Stimulated activated naive CD8-positive, alpha-beta T cell treated with anti-CD3 and anti-CD28 coated beads, Interleukin-15, Interleukin-2, amounts not matched to agents 100 U/mL and 50 U/mL, for 24 hours (primary cell): ENCODE data around the gene IFRD2.

Experiments used
- ATAC-seq: fragments of 150-1000 bp; cut with Tn5 transposase; one replicate; pipeline ENCODE4 v1.10.0; 2021
- DNase-seq: peaks from one replicate; pipeline ENCODE4 v3.0.0; 2021

Gene IFRD2, protein sequence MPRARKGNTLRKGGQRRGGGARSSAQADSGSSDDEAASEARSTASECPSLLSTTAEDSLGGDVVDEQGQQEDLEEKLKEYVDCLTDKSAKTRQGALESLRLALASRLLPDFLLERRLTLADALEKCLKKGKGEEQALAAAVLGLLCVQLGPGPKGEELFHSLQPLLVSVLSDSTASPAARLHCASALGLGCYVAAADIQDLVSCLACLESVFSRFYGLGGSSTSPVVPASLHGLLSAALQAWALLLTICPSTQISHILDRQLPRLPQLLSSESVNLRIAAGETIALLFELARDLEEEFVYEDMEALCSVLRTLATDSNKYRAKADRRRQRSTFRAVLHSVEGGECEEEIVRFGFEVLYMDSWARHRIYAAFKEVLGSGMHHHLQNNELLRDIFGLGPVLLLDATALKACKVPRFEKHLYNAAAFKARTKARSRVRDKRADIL

DNA sequence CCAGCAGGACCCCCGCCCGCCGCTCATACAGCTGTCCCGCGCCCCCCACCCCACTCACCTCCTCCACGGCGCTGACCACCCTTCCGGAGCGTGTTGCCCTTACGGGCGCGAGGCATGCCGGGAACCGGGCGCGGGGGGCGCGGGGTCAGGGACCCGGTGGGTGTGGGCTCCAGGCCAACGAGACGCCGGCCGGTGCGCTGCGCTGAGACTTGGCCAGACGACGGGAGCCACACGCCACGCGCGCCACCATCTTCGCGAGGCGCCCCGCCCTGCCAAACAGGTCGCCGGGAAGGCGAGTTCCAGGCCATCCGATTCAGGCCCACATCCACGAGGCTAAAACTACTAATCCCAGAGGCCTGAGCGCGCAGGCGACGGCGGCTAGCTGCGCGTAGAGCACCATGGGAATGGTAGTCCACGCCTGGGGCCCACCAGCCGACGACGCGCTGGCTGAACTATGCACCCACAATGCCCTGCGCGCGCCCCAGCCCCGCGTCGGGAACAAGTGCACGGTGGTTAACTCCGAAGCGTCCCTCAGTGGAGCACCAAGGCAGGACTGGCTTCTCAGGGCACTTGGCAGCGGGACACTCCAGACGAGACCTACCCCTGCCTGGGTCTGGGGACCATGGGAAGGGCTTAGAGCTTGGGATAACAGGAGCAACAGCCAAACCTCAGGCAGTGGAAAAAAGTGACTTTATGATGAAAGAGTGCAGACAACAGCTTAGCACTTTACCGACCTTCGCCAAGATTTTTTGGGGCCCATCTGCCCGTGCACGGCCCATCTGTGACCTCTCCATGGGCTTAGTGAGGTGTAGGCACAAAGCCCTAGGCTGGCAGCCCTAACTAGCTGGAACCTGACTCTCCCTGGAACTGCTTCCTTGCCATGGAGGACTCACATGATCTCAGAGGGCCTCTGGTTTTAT is at the start of gene IFRD2:
Gene IFRD2 (minus strand): TSS at position 271 of the 920 bp plus-strand sequence. CDS start 155 bp downstream, at position 116.
- peak; percentile 94 for DNase-seq
- ATAC-seq: peak; percentile 98

- ATAC-seq: no peak
- DNase-seq: no peak
Observed at GRCh38 chr3:50341537-50341936, 49.3 kb upstream of the IFRD2 start.

DNA sequence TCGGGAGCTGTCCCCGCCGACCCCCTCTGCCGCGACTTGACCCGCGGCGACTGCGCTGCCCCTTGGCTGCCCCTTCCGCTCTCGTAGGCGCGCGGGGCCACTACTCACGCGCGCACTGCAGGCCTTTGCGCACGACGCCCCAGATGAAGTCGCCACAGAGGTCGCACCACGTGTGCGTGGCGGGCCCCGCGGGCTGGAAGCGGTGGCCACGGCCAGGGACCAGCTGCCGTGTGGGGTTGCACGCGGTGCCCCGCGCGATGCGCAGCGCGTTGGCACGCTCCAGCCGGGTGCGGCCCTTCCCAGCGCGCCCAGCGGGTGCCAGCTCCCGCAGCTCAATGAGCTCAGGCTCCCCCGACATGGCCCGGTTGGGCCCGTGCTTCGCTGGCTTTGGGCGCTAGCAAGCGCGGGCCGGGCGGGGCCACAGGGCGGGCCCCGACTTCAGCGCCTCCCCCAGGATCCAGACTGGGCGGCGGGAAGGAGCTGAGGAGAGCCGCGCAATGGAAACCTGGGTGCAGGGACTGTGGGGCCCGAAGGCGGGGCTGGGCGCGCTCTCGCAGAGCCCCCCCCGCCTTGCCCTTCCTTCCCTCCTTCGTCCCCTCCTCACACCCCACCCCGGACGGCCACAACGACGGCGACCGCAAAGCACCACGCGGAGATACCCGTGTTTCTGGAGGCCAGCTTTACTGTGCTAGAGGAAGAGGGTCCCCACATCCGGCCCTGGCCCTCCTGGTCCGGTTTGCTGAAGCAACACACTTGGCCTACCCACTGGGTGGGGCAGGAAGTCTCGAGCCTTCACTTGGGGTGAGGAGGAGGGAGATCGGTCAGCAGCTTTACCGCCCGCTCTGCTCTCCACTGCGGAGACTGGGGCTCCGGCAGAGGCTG is 48.5 kb upstream of the IFRD2 start, which contains the start of gene RASSF1:
Gene RASSF1 (minus strand): TSS at position 389 of the 882 bp plus-strand sequence. CDS start 31 bp downstream, at position 358.
- peak; percentile 55 for ATAC-seq
- DNase-seq: peak; percentile 85

DNA sequence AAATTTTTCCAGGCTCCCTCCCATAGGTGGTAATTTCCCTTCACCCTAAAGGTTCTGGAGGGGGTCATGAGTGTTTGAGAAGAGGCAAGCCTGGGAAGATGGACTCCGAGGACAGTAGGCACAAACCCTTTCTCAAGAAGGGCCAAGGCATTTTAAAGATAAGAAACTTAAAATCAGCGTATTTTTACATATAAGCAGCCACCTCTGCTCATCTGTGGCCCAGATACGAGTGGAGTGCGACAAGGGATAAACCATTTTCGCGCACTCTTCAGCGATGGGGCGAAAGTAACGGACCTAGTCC is 47.9 kb upstream of the IFRD2 start:
- DNase-seq (no peak), ATAC-seq (no peak)

- DNase-seq (no peak), ATAC-seq (no peak)
Observed at GRCh38 chr3:50339485-50340146, 47.4 kb upstream of the IFRD2 start.

- DNase-seq (no peak), ATAC-seq (no peak)
Observed at GRCh38 chr3:50338965-50339364, 46.7 kb upstream of the IFRD2 start.

- peak; percentile 78 for ATAC-seq
Observed at GRCh38 chr3:50337175-50337861, 45.1 kb upstream of the IFRD2 start.

GRCh38 chr3:50336452-50337174 is 44.4 kb upstream of the IFRD2 start:
- ATAC-seq (peak; percentile 12), DNase-seq (no peak)

More at GRCh38 chr3:50337175-50337861, 45.1 kb upstream of the IFRD2 start:
- DNase-seq: peak; percentile 99

- ATAC-seq: no peak
- no peak for DNase-seq
Observed at GRCh38 chr3:50334339-50335075, 42.3 kb upstream of the IFRD2 start.

DNA sequence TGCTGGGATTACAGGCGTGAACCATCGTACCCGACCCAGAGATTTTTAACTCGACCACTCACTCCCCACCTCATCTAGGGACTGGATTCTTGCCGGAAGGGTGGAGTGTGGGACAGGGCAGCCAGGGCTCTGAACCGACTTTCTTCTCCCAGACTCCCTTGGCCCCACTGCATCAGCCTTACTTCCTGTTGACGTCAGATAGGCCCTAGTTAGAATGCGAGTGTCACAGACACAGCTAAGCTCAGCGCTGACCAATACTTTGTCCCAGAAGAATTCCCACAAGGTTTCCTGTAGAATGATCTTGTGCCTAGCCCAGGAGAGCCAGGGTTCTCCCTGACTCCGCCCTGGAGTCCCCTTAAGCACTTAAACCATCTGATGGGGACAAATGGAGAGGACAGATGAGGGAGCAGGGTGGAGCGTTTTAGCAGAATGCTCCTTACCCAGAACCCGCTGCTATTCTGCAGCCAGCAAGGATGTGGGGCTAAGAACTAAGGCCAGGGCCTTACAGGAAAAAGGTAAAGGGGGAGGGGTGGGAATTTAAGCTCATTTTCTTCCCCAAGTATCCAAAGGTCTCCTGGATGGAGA is 41.6 kb upstream of the IFRD2 start:
- no peak for DNase-seq
- ATAC-seq: no peak

- no peak for DNase-seq
- ATAC-seq: no peak
Observed at GRCh38 chr3:50331364-50331907, 39.2 kb upstream of the IFRD2 start.

DNA sequence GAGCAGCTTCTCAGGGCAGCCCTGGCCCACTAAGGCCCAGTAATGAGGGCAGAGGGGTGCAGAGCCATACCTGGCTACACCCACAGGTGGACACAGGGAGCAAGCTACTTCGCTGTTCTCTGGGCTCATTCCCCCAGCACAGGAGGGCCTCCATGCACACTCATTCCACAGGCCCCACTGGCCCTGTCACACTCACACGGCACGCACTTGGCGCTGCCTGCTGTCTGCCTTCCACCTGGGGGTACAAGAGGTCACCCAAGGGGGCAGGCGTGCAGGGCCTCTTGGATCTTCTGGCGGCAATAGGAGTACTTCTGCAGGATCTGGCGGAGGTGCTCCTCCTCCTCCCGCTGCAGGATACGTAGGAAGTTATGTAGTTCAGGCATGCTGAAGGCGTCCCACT is 38.1 kb upstream of the IFRD2 start:
- ATAC-seq (no peak), DNase-seq (no peak)

DNA sequence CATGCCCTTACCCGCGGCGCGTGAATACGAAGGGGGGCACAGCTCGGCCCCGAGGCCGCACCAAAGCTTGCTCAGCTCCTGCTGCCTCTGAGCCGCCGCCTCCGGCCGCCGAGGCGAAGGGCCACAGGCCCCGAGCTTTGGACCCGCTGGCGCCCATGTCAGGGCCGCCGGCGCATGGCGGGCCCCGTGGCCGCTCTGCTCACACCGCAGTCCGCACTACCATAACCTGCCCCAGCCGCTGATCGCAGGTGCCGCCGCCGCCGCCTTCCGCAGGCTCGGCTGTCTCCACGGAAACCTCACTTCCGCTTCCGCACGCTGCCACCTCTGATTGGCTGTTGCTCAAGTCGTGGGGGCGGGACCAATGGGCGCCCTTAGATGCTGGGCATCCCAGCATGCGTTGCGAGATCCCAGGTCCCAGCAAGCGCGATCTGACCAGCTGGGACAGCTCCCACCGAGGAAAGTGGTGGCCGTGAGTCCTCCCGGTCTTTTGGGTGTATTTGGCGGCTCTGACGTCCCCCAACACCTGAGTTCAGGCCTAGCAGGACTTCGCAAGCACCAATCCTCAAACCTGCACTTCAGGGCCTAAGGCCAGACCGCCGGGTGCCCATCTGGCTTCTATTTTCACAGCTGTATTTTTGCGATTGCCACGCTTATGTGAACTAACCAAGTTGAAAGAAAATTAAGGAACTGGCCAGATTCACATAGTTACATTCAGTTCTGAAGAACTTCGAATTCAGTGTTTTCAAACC is 35.9 kb upstream of the IFRD2 start, which contains the start of gene TUSC2:
Gene TUSC2 (minus strand): TSS at position 281 of the 749 bp plus-strand sequence. CDS start 124 bp downstream, at position 157.
- peak; percentile 96 for DNase-seq
- ATAC-seq: peak; percentile 91

GRCh38 chr3:50327129-50327528 is 34.9 kb upstream of the IFRD2 start:
- ATAC-seq: no peak
- DNase-seq: no peak

- DNase-seq (no peak), ATAC-seq (no peak)
Observed at GRCh38 chr3:50326182-50326541, 33.9 kb upstream of the IFRD2 start.

DNA sequence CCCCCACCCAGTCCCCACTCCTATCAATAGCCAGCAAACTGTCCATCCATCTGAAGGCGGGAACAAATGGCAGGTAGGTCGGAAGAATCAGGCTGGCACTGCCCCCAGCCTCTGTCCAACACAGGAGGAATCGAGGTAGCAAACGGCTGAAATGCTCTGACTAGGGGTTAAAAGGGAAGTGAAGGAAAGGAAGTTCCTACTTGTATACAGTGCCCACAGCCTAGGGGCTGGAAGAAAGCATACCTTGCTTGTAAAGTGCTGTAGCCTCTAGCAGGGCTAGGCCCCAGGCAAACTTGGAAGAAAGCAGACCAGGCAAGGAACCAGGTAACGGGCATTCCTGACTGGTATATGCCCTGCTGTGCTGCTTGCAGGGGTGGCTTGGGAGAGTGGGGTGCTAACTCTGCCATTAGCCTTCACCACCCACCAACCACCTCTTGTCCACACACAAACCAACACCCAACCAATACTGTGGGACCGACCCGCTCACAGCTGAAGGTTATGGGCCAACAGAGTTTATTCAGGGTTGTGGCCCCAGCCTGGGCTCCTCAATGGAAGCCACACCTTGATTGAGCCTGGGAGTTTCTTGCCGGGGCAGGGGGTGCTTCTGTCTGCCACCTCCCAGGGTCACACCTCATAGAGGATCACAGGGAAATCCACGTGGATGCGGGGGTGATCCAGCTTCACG is 33.4 kb upstream of the IFRD2 start:
- no peak for DNase-seq

GRCh38 chr3:50325113-50325480 is 32.9 kb upstream of the IFRD2 start:
- ATAC-seq: no peak
- DNase-seq: no peak

More for the DNA sequence above, 33.4 kb upstream of the IFRD2 start:
- ATAC-seq: no peak
